Measurements from ENCODE around the gene GNAI2.

DNA sequence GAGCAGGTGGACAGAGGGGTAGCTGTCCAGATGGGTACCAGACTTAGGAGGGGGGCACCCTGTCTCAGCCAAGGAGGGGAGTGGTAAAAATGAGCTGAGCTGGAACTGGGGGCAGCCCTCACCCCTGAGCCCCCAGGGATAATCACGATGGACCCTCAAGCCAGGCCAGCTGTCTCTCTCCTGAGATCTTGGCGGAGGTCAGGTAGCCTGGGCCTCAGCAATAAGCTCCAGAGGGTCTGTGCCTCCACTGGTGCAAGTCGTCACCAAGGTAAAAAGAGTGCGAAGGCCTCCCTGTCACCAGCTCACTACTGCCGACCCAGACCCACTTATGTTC, 25.9 kb upstream of the GNAI2 start:
- TF ChIP-seq, protein P1, sequence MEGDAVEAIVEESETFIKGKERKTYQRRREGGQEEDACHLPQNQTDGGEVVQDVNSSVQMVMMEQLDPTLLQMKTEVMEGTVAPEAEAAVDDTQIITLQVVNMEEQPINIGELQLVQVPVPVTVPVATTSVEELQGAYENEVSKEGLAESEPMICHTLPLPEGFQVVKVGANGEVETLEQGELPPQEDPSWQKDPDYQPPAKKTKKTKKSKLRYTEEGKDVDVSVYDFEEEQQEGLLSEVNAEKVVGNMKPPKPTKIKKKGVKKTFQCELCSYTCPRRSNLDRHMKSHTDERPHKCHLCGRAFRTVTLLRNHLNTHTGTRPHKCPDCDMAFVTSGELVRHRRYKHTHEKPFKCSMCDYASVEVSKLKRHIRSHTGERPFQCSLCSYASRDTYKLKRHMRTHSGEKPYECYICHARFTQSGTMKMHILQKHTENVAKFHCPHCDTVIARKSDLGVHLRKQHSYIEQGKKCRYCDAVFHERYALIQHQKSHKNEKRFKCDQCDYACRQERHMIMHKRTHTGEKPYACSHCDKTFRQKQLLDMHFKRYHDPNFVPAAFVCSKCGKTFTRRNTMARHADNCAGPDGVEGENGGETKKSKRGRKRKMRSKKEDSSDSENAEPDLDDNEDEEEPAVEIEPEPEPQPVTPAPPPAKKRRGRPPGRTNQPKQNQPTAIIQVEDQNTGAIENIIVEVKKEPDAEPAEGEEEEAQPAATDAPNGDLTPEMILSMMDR (IDR thresholded peaks at IDR 0.05; ENCODE audit: low read depth, low read length, poor library complexity, severe bottlenecking): no peak
- TF ChIP-seq EZH2phosphoT487 (IDR thresholded peaks at IDR 0.05; ENCODE audit: borderline replicate concordance, low read length): no peak
